Vagina (tissue), 2 donors: Measurements from ENCODE around the gene HCFC1. TPM values are rescaled to one million over a fixed set of nuclear protein-coding genes. Genes with fewer than 3 reads are reported as not detected.

Experiments used
- DNase-seq, 2 donors: peaks; one replicate each; pipeline ENCODE4 v3.0.0-alpha.2; 2017; ENCODE audit errors: extremely low spot score in 2 of 2
- H3K27ac ChIP-seq: fragments of 200-600 bp; sonication (generic); one replicate; pipeline ENCODE4 v1.5.1; 2019
- H3K27me3 ChIP-seq: fragments of 200-600 bp; sonication (generic); one replicate; pipeline ENCODE4 v1.5.1; 2019
- H3K36me3 ChIP-seq, 2 donors: fragments of 200-600 bp; sonication (generic); one replicate each; pipeline ENCODE4 v1.5.1; 2017 to 2019
- H3K4me1 ChIP-seq: fragments of 200-600 bp; sonication (generic); one replicate; pipeline ENCODE4 v1.5.1; 2019
- H3K4me3 ChIP-seq, 2 donors: fragments of 200-600 bp; sonication (generic); 1 replicate in 1 of 2; 2 replicates in 1 of 2; pipeline ENCODE4 v1.5.1; 2016 to 2019
- H3K9me3 ChIP-seq: fragments of 200-600 bp; sonication (generic); one replicate; pipeline ENCODE4 v1.5.1; 2019
- POLR2A ChIP-seq, 2 donors: fragments of 450-650 bp; IDR thresholded peaks; one replicate each; pipeline ENCODE4 v1.6.1; 2017; ENCODE audit warnings: antibody characterized with exemption in 2 of 2, mild to moderate bottlenecking in 2 of 2, moderate library complexity in 2 of 2
- POLR2AphosphoS5 ChIP-seq, 2 donors: sonication (generic); formaldehyde crosslinking; IDR thresholded peaks; one replicate each; pipeline ENCODE4 v1.9.0; 2017; ENCODE audit warnings: antibody characterized with exemption in 2 of 2, mild to moderate bottlenecking in 2 of 2, low read depth in 1 of 2; ENCODE audit not compliant: insufficient read depth in 1 of 2
- intact Hi-C: fragments of 100-400 bp; cut with DNase I; formaldehyde crosslinking; loops from one replicate; pipeline ENCODE4 v1.15.1; 2023
- total RNA-seq: library from RNA; depleted of rRNA; stranded (reverse); fragments of >200 nt; gene quantifications from one replicate; pipeline ENCODE4 v1.2.3, GENCODE V29; 2016
- TF ChIP-seq, protein P1 (sequence below), 3 experiments: fragments of 450-650 bp in 2 of 3; fragments of 200-600 bp in 1 of 3; sonication (generic) in 1 of 3; IDR thresholded peaks; one replicate each; pipeline ENCODE4 v1.5.1; 2017 to 2019; ENCODE audit warnings: antibody characterized with exemption in 3 of 3, mild to moderate bottlenecking in 2 of 3, moderate library complexity in 2 of 3

The HCFC1 gene
- total RNA-seq, 1 donor from 2014 or later, result 38.8 TPM

DNA sequence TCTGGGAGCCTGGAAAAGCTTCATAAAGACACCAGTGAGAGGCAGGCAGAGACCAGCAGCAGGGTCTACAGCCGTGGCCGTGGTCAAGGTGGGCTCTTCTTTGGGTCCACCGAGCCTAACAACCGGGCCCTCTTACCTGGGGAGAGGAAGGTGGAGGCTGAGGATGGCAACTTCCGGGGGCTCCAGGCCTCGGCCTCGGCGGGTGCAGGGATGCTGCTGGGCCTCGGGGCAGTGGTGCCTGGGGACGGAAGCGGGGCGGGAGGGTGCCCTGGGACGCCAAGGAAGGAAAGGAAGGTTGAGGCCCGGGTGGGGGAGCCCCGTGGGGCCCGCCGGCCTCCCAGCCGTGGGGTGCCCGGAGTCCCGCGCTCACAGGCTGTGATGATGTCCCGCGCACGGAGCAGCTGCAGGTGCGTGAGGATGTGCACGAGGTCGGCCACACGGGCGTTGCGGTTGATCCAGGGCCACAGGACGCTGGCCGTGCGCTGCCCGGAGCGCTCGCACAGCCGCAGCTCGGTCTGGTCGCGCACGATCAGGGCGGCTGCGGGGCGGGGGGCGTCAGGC is 47.5 kb upstream of the HCFC1 start:
- H3K36me3 ChIP-seq, result peaks cover 0 to 15% of the 10 kb centered on the region in 2 donors
- H3K27me3 ChIP-seq, result no peaks in the 10 kb centered on the region
- H3K4me3 ChIP-seq, result peak overlapping the region; percentile 57 to 61
- intact Hi-C loops, result no loop called here
- peaks cover 27% of the 10 kb centered on the region for H3K4me1 ChIP-seq
- TF ChIP-seq POLR2AphosphoS5 (IDR thresholded peaks at IDR 0.05; ENCODE audit: insufficient read depth in 1 of 2, low read depth in 1 of 2) (no peak), POLR2A (IDR thresholded peaks at IDR 0.05) (no peak)
- TF ChIP-seq, protein P1, sequence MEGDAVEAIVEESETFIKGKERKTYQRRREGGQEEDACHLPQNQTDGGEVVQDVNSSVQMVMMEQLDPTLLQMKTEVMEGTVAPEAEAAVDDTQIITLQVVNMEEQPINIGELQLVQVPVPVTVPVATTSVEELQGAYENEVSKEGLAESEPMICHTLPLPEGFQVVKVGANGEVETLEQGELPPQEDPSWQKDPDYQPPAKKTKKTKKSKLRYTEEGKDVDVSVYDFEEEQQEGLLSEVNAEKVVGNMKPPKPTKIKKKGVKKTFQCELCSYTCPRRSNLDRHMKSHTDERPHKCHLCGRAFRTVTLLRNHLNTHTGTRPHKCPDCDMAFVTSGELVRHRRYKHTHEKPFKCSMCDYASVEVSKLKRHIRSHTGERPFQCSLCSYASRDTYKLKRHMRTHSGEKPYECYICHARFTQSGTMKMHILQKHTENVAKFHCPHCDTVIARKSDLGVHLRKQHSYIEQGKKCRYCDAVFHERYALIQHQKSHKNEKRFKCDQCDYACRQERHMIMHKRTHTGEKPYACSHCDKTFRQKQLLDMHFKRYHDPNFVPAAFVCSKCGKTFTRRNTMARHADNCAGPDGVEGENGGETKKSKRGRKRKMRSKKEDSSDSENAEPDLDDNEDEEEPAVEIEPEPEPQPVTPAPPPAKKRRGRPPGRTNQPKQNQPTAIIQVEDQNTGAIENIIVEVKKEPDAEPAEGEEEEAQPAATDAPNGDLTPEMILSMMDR (IDR thresholded peaks at IDR 0.05), result no peak
- no peak for DNase-seq
- H3K27ac ChIP-seq, result peak overlapping the region; percentile 84
- H3K9me3 ChIP-seq, result no peaks in the 10 kb centered on the region

DNA sequence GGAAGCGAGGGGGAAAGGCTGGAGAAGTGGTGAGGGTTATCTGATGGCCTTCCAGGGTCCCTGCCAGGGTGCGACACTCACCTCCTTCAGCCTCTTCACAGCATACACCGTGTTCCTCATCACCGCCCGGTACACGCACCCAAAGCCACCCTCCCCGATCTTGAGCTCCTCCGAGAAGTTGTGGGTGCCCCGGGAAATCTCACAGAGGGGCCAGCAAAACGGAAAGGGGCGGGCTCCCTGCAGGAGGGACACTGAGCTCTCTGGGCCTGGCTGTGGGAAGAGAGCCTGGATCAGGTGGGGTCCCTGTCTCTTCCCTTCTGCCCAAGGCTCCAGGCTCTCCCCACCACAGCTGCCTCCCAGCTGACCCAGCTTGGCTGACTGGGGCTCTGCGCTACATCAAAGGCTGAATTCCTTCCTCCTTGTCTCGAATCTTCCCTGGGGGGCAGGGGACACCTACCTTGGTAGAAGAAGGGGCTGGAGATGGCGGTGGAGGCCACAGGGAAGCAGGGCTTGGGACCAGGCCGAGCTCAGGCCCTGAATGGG is 47.0 kb upstream of the HCFC1 start:
- intact Hi-C loops, result no loop called here
- Histone ChIP-seq H3K27ac (peak overlapping the region; percentile 84), H3K27me3 (no peaks in the 10 kb centered on the region), H3K36me3 (peaks cover 0 to 15% of the 10 kb centered on the region in 2 donors), H3K4me3 (peak overlapping the region; percentile 57 to 61), H3K4me1 (peaks cover 30% of the 10 kb centered on the region), H3K9me3 (no peaks in the 10 kb centered on the region)
- no peak for TF ChIP-seq POLR2AphosphoS5 (IDR thresholded peaks at IDR 0.05; ENCODE audit: insufficient read depth in 1 of 2, low read depth in 1 of 2)
- no peak for TF ChIP-seq POLR2A (IDR thresholded peaks at IDR 0.05)
- TF ChIP-seq, protein P1 (IDR thresholded peaks at IDR 0.05), result no peak
- DNase-seq, result no peak

DNA sequence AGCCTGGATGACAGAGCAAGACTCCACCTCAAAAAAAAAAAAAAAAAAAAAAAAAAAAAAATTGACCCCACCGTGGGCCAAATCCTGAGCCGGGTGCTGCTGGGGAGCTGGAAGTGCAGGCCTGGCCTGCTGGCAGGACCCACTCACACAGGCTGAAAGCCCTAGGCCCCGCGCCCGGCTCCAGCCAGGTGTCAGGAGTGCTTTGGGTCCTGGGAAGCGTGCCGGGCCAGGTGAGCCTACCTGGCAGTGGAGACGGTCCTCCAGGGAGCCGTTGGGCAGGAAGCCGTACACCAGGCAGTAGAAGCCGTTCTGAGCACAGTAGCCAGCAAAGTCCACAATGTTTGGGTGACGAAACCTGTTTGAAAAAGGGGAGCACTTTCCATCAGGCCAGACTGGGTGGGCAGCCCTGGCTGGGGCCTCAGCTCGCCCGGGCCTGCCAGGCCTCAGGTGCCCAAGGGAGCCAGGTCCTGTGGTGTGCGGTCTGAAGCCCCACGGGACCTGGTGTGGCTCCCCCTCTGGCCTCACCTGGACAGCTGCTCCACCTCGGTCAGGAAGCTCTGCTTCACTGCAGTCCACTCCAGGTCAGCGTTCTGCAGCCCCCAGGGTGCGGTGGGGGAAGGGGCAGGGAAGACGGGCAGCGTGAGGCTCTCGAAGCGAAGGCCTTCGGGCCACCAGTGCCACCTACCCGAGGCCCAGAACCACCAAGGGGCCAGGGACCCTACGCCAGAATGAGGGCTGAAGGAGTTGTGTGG is 46.3 kb upstream of the HCFC1 start:
- H3K4me3 ChIP-seq, result no peak overlapping the region
- H3K4me1 ChIP-seq, result peaks cover 36% of the 10 kb centered on the region
- no peak for DNase-seq
- no peaks in the 10 kb centered on the region for H3K9me3 ChIP-seq
- H3K36me3 ChIP-seq, result peaks cover 0 to 15% of the 10 kb centered on the region in 2 donors
- intact Hi-C loops, result no loop called here
- no peak overlapping the region for H3K27ac ChIP-seq
- no peaks in the 10 kb centered on the region for H3K27me3 ChIP-seq
- TF ChIP-seq, protein P1 (IDR thresholded peaks at IDR 0.05), result no peak

DNA sequence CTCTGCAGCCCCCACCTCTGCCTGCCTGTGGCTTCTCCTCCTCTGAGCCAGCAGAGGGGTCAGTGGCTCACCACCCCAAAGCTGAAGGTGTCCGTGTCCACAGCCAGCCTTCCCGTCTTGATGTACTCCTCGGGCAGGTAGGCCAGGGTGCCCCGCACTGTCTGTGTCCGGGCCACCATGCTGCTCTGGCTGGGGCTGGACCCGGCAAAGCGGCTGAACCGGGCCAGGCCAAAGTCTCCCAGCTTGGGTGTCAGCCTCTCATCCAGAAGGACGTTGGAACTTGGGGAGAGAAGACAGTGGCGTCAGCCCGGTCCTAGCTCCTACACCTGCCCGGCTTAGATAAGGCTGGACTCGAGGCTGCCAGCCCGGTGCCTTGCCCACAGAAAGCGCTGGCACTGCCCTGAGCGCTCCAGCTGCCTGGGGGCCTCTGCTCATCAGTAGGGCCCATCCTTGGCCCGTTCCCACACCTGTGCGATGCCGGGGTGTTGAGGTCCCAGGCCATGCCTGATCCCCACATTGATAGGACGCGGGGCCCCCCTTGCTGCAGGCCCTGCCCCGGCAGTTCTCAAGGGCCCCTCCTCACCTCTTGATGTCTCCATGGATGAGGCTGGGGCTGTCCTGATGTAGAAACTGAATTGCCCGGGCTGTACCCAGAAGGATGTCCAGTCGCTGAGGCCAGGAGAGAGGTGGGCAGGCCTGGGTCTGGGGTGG is 44.9 kb upstream of the HCFC1 start:
- Histone ChIP-seq H3K4me1 (peaks cover 36% of the 10 kb centered on the region), H3K27me3 (no peaks in the 10 kb centered on the region), H3K36me3 (peaks cover 0 to 15% of the 10 kb centered on the region in 2 donors), H3K27ac (no peak overlapping the region), H3K4me3 (no peak overlapping the region), H3K9me3 (no peaks in the 10 kb centered on the region)
- intact Hi-C loops, result no loop called here
- TF ChIP-seq POLR2AphosphoS5 (IDR thresholded peaks at IDR 0.05; ENCODE audit: insufficient read depth in 1 of 2, low read depth in 1 of 2), result no peak
- TF ChIP-seq, protein P1 (IDR thresholded peaks at IDR 0.05), result no peak
- no peak for TF ChIP-seq POLR2A (IDR thresholded peaks at IDR 0.05)
- no peak for DNase-seq
